B cell (primary cell): ENCODE measurements around the gene GNLY. TPM values are rescaled to one million over a fixed set of nuclear protein-coding genes. Genes with fewer than 3 reads are reported as not detected.

ENCODE experiments used
- ATAC-seq: fragments of 200-7000 bp; cut with Tn5 transposase; one replicate; pipeline ENCODE4 v1.10.0; 2021; ENCODE audit warnings: low read depth, mild to moderate bottlenecking, moderate number of reproducible peaks, moderate library complexity
- CTCF ChIA-PET: fragments of 350-600 bp; sonication (Branson Sonifier 250); formaldehyde crosslinking; loops from one replicate; lab custom pipeline; 2021; ENCODE audit warnings: antibody characterized with exemption, inconsistent platforms; lab: Charles Lee
- POLR2A ChIA-PET: fragments of 350-600 bp; sonication (Branson Sonifier 250); formaldehyde crosslinking; loops from one replicate; lab custom pipeline; 2021; ENCODE audit warnings: antibody characterized with exemption; lab: Charles Lee
- DNase-seq: peaks from one replicate; pipeline ENCODE4 v3.0.0; 2013
- H2AFZ ChIP-seq: 2 replicates; pipeline ENCODE4 v1.6.1; 2012; ENCODE audit warnings: mild to moderate bottlenecking, low read depth, low read length; ENCODE audit not compliant: insufficient read depth, poor library complexity, severe bottlenecking
- H3K27ac ChIP-seq, 2 donors: 1 replicate in 1 of 2; 2 replicates in 1 of 2; pipeline ENCODE4 v1.5.1; 2012 to 2013; ENCODE audit warnings: low read length in 2 of 2, mild to moderate bottlenecking in 2 of 2, moderate library complexity in 1 of 2
- H3K27me3 ChIP-seq, 4 experiments: fragments of 200-600 bp in 1 of 4; sonication (generic) in 1 of 4; replicated peaks in 1 of 4; 1 replicate in 2 of 4; 2 replicates in 2 of 4; pipeline versions ENCODE4 v1.6.1 to v1.7.0; 2013 to 2016; ENCODE audit warnings: low read length in 3 of 4, mild to moderate bottlenecking in 2 of 4, mixed read lengths in 1 of 4, moderate library complexity in 1 of 4; ENCODE audit not compliant: insufficient read depth in 4 of 4, control insufficient read depth in 3 of 4; ENCODE audit errors: control extremely low read depth in 1 of 4
- H3K36me3 ChIP-seq, 2 experiments: replicated peaks in 1 of 2; 1 replicate in 1 of 2; 2 replicates in 1 of 2; pipeline versions ENCODE4 v1.6.1 to v1.7.1; 2013; ENCODE audit warnings: low read length in 1 of 2; ENCODE audit not compliant: insufficient read depth in 2 of 2, control insufficient read depth in 1 of 2; ENCODE audit errors: control extremely low read depth in 1 of 2, extremely low read depth in 1 of 2
- H3K4me1 ChIP-seq, 2 donors: fragments of 200-600 bp in 1 of 2; sonication (generic) in 1 of 2; 1 replicate in 1 of 2; 2 replicates in 1 of 2; pipeline versions ENCODE4 v1.5.1 to v1.6.1; 2013 to 2017; ENCODE audit warnings: low read length in 2 of 2; ENCODE audit not compliant: control insufficient read depth in 2 of 2, insufficient read depth in 2 of 2
- H3K4me2 ChIP-seq: replicated peaks from 2 replicates; pipeline ENCODE3; 2012; ENCODE audit warnings: mild to moderate bottlenecking, low read depth, low read length; ENCODE audit not compliant: poor library complexity, severe bottlenecking
- H3K4me3 ChIP-seq, 5 experiments: fragments of 200-600 bp in 1 of 5; sonication (generic) in 1 of 5; 1 replicate in 3 of 5; 2 replicates in 2 of 5; pipeline versions ENCODE4 v1.5.1 to v1.7.0; 2011 to 2016; ENCODE audit warnings: low read length in 4 of 5, mild to moderate bottlenecking in 4 of 5, low read depth in 2 of 5, control low read depth in 1 of 5, moderate library complexity in 1 of 5; ENCODE audit not compliant: insufficient read depth in 1 of 5; ENCODE audit errors: control extremely low read depth in 1 of 5, extremely low read depth in 1 of 5
- H3K79me2 ChIP-seq: fragments of 200-600 bp; sonication (generic); one replicate; pipeline ENCODE4 v1.6.0; 2016; ENCODE audit warnings: low read length; ENCODE audit not compliant: control insufficient read depth, insufficient read depth
- H3K9ac ChIP-seq: fragments of 200-600 bp; sonication (generic); 2 replicates; pipeline ENCODE4 v1.6.1; 2017; ENCODE audit warnings: mild to moderate bottlenecking, low read length, moderate library complexity
- H3K9me3 ChIP-seq, 3 donors: one replicate each; pipeline versions ENCODE4 v1.6.1 to v1.7.1; 2013; ENCODE audit warnings: low read length in 2 of 3; ENCODE audit not compliant: control insufficient read depth in 2 of 3, insufficient read depth in 1 of 3; ENCODE audit errors: control extremely low read depth in 1 of 3
- H4K20me1 ChIP-seq: 2 replicates; pipeline ENCODE4 v1.6.0; 2012; ENCODE audit warnings: mild to moderate bottlenecking, low read length; ENCODE audit not compliant: insufficient read depth, control insufficient read depth, poor library complexity, severe bottlenecking
- H3K27ac Mint-ChIP-seq: one replicate; pipeline ENCODE4 v1.8.0; 2021; ENCODE audit warnings: mixed read lengths
- H3K27me3 Mint-ChIP-seq: one replicate; pipeline ENCODE4 v1.8.0; 2021; ENCODE audit warnings: mixed read lengths
- H3K4me1 Mint-ChIP-seq: one replicate; pipeline ENCODE4 v1.8.0; 2021; ENCODE audit warnings: mixed read lengths
- H3K4me3 Mint-ChIP-seq: one replicate; pipeline ENCODE4 v1.8.0; 2021; ENCODE audit warnings: mixed read lengths
- H3K9me3 Mint-ChIP-seq: one replicate; pipeline ENCODE4 v1.8.0; 2022; ENCODE audit warnings: mixed read lengths; ENCODE audit not compliant: insufficient read depth
- EZH2 ChIP-seq: IDR thresholded peaks from 2 replicates; pipeline ENCODE4 v1.6.1; 2012; ENCODE audit warnings: borderline replicate concordance, low read depth, mild to moderate bottlenecking, moderate library complexity, low read length; ENCODE audit not compliant: insufficient read depth, poor library complexity, severe bottlenecking
- WGBS: methylation state at CpG from one replicate; pipeline ENCODE4 v1.1.5; 2013; ENCODE audit warnings: missing lambda C conversion rate; ENCODE audit not compliant: insufficient coverage; 5-methylcytosine and 5-hydroxymethylcytosine counted together
- intact Hi-C: fragments of 100-400 bp; cut with micrococcal nuclease; formaldehyde crosslinking; loops from one replicate; pipeline ENCODE4 v1.10.0; 2022
- polyA plus RNA-seq: library from polyadenylated mRNA; depleted of rRNA; stranded (reverse); fragments of >200 nt; gene quantifications from 2 replicates; pipeline ENCODE4 v1.2.3, GENCODE V29; 2012
- total RNA-seq, 2 donors: library from RNA; stranded (reverse); fragments of 120-200 nt in 1 of 2; gene quantifications; 1 replicate in 1 of 2; 2 replicates in 1 of 2; pipeline versions ENCODE4 v1.2.3 to v1.2.4, GENCODE V29; 2013 to 2022
- TF ChIP-seq, protein P1 (sequence below): fragments of 200-600 bp; IDR thresholded peaks from one replicate; pipeline ENCODE4 v1.8.0; 2022; ENCODE audit warnings: antibody characterized with exemption, mild to moderate bottlenecking

GNLY gene
- total and polyA plus RNA-seq, 2 donors (not counting 1 experiment from before 2014, with no cell fraction given) = 3.9 to 4.2 TPM

DNA sequence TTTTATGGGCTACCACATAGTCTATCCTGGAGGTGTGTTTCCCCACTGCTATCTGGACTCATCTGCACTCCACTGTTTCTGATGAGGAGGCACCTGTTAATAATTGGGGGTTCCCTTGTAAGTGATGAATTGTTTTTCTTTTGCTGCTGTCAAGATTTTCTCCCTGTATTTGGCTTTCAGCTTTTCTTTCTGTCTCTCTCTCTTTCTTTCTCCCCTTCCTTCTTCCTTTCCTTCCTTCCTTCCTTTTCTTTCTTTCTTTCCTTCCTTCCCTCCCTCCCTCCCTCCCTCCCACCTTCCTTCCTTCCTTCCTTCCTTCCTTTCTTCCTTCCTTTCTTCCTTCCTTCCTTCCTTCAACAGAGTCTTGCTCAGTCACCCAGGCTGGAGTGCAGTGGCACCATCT lies 9.2 kb downstream of the GNLY start:
- TF ChIP-seq EZH2 = no peak
- TF ChIP-seq, protein P1, sequence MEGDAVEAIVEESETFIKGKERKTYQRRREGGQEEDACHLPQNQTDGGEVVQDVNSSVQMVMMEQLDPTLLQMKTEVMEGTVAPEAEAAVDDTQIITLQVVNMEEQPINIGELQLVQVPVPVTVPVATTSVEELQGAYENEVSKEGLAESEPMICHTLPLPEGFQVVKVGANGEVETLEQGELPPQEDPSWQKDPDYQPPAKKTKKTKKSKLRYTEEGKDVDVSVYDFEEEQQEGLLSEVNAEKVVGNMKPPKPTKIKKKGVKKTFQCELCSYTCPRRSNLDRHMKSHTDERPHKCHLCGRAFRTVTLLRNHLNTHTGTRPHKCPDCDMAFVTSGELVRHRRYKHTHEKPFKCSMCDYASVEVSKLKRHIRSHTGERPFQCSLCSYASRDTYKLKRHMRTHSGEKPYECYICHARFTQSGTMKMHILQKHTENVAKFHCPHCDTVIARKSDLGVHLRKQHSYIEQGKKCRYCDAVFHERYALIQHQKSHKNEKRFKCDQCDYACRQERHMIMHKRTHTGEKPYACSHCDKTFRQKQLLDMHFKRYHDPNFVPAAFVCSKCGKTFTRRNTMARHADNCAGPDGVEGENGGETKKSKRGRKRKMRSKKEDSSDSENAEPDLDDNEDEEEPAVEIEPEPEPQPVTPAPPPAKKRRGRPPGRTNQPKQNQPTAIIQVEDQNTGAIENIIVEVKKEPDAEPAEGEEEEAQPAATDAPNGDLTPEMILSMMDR = no peak
- Histone ChIP-seq H2AFZ (no peak overlapping the region), H3K27me3 (no peaks in the 10 kb centered on the region), H3K4me1 (peaks cover 39 to 44% of the 10 kb centered on the region in 2 donors), H3K36me3 (no peaks in the 10 kb centered on the region), H3K79me2 (no peaks in the 10 kb centered on the region), H3K4me3 (no peak overlapping the region), H3K27ac (no peak overlapping the region), H3K9ac (no peak overlapping the region), H4K20me1 (no peaks in the 10 kb centered on the region), H3K9me3 (no peaks in the 10 kb centered on the region), H3K4me2 (no peak overlapping the region)
- ATAC-seq (no peak), DNase-seq (no peak)
- intact Hi-C loops = loop anchor here (10.0 kb wide), 1 partner anchor 169 kb away; the partner anchor contains the start of gene MAT2A
- Mint-ChIP-seq H3K4me1 (peaks cover 43% of the 10 kb centered on the region), H3K9me3 (no peaks in the 10 kb centered on the region), H3K4me3 (no peak overlapping the region), H3K27me3 (no peaks in the 10 kb centered on the region), H3K27ac (no peak overlapping the region)
- ChIA-PET CTCF (interaction anchor here (0.9 to 8.8 kb wide), 4 partner anchors 14 to 67 kb away, joined by 3 to 134 read pairs (median 40); no protein-coding TSS in a partner anchor), POLR2A (no interaction called here)

DNA sequence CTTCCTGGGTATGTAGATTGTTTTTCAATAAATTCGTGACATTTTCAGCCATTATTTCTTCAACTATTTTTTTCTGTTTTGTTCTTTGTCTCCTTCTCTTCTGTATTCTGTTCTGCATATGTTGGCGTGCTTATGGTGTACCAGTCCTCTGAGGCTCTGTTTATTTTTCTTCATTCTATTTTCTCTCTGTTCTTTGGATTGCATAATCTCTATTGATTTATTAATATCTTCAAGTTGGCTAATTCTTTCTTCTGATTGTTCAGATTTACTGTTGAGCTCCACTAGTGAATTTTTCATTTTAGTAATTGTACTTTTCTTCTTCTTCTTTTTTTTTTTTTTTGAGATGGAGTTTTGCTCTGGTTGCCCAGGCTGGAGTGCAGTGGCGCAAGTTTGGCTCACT lies 9.9 kb downstream of the GNLY start:
- DNase-seq = no peak
- H3K27ac ChIP-seq = peak overlapping the region; percentile 71 to 75
- H3K36me3 ChIP-seq = no peaks in the 10 kb centered on the region
- H4K20me1 ChIP-seq = no peaks in the 10 kb centered on the region
- intact Hi-C loops = loop anchor here (10.0 kb wide), 1 partner anchor 169 kb away; the partner anchor contains the start of gene MAT2A
- ATAC-seq = no peak
- no peaks in the 10 kb centered on the region for H3K9me3 ChIP-seq
- H3K4me2 ChIP-seq = peak overlapping the region; percentile 66
- peaks cover 39 to 44% of the 10 kb centered on the region in 2 donors for H3K4me1 ChIP-seq
- H3K79me2 ChIP-seq = no peaks in the 10 kb centered on the region
- Mint-ChIP-seq H3K9me3 (no peaks in the 10 kb centered on the region), H3K4me1 (peaks cover 39% of the 10 kb centered on the region), H3K27ac (no peak overlapping the region), H3K4me3 (no peak overlapping the region), H3K27me3 (no peaks in the 10 kb centered on the region)
- CTCF ChIA-PET = interaction anchor here (0.8 to 8.8 kb wide), 5 partner anchors 13 to 68 kb away, joined by 3 to 134 read pairs (median 4); no protein-coding TSS in a partner anchor
- 80% methylated on average over 1 of the region's 3 CpGs for WGBS
- H3K9ac ChIP-seq = no peak overlapping the region
- no peaks in the 10 kb centered on the region for H3K27me3 ChIP-seq
- POLR2A ChIA-PET = interaction anchor here (0.7 to 1.2 kb wide), 2 partner anchors 40 to 377 kb away, joined by 3 read pairs; no protein-coding TSS in a partner anchor
- H2AFZ ChIP-seq = no peak overlapping the region
- TF ChIP-seq EZH2 = no peak
- TF ChIP-seq, protein P1 = no peak
- H3K4me3 ChIP-seq = no peak overlapping the region
